ENCODE results near the gene JAKMIP1. TPM values are rescaled to one million over a fixed set of nuclear protein-coding genes. Genes with fewer than 3 reads are reported as not detected.

Gene JAKMIP1
- total and polyA plus RNA-seq, 12 donors: 0.14 to 5.3 (median 2.9) TPM; not detected in 2

GRCh38 chr4:5988086-5988845 lies 212.1 kb downstream of the JAKMIP1 start:
- intact Hi-C loops (cut with DNase I): no loop called here
- Histone ChIP-seq H3K27ac (no peak overlapping the region), H3K4me3 (no peak overlapping the region), H3K27me3 (no peaks in the 10 kb centered on the region), H3K4me1 (replicated peaks in 1 of 2) (no peaks in the 10 kb centered on the region), H3K9me3 (replicated peaks in 1 of 3) (peaks cover 0 to 3% (median 0%) of the 10 kb centered on the region in 3 donors), H3K36me3 (replicated peaks in 1 of 2) (no peaks in the 10 kb centered on the region)
- WGBS, 4 donors: 72 to 82% (median 81%) methylated on average over 13 to 14 of the region's 14 CpGs
- no peak for TF ChIP-seq CTCF (IDR thresholded peaks at IDR 0.05)
- TF ChIP-seq POLR2A (IDR thresholded peaks at IDR 0.05): no peak
- peak in 1 of 7 donors; percentile 13 for DNase-seq

GRCh38 chr4:5984843-5985242 lies 215.5 kb downstream of the JAKMIP1 start:
- DNase-seq: no peak
- intact Hi-C loops (cut with DNase I): no loop called here
- H3K4me3 ChIP-seq: no peak overlapping the region
- H3K4me1 ChIP-seq (replicated peaks in 1 of 2): no peaks in the 10 kb centered on the region
- no peaks in the 10 kb centered on the region for H3K36me3 ChIP-seq (replicated peaks in 1 of 2)
- TF ChIP-seq POLR2A (IDR thresholded peaks at IDR 0.05) (no peak), CTCF (IDR thresholded peaks at IDR 0.05) (no peak)
- H3K27ac ChIP-seq: no peak overlapping the region
- no peaks in the 10 kb centered on the region for H3K27me3 ChIP-seq
- peaks cover 0 to 3% (median 0%) of the 10 kb centered on the region in 3 donors for H3K9me3 ChIP-seq (replicated peaks in 1 of 3)

DNA sequence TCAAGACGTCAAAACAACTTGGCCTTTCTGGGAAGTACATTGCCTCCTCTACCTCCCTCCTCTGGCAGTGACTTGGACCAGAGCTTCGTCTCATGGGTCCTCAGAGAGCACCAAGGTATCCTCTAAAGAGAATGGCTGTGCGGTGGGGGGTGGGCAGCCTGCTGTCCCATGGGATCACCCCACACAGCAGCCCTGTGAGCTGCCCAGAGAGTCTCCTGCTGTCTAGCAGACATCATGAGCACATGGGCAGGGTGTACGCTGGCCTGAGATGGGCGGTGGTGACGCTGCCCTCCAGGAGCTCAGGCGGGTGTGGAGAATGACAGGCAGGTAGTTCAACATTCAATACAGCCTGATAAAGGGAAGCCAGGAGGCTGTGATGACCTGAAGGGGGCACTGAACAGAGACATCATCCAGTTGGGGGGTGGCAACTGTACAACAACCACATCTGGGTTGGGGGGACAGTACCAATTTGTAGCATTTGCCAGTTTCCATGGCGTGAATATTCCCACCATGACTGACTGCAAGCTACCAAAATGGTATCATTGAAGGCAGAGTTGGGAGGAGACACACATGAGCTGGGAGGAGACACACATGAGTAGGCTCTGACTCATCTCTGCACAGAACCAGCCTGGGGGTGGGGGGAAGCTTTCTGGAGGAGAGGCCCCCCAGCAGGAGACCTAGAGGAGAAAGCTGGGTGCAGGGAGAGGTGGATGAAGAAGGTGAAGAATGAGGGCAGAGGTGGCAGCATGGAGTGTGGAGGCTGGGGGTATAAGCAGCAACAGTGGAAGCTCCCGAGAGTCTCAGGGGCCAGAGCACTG lies 218.0 kb downstream of the JAKMIP1 start:
- Histone ChIP-seq H3K27me3 (no peaks in the 10 kb centered on the region), H3K36me3 (replicated peaks in 1 of 2) (no peaks in the 10 kb centered on the region), H3K4me1 (replicated peaks in 1 of 2) (no peaks in the 10 kb centered on the region), H3K9me3 (replicated peaks in 1 of 3) (peaks cover 0 to 3% (median 0%) of the 10 kb centered on the region in 3 donors), H3K4me3 (no peak overlapping the region), H3K27ac (no peak overlapping the region)
- DNase-seq: no peak
- TF ChIP-seq CTCF (IDR thresholded peaks at IDR 0.05) (no peak), POLR2A (IDR thresholded peaks at IDR 0.05) (no peak)
- WGBS, 4 donors: 74 to 79% (median 77%) methylated on average over 9 of the region's 9 CpGs
- intact Hi-C loops (cut with DNase I): no loop called here

- Histone ChIP-seq H3K27me3 (no peaks in the 10 kb centered on the region), H3K36me3 (replicated peaks in 1 of 2) (no peaks in the 10 kb centered on the region), H3K4me1 (replicated peaks in 1 of 2) (no peaks in the 10 kb centered on the region), H3K4me3 (no peak overlapping the region), H3K27ac (no peak overlapping the region), H3K9me3 (replicated peaks in 1 of 3) (peaks cover 0 to 3% (median 0%) of the 10 kb centered on the region in 3 donors)
- intact Hi-C loops (cut with DNase I): no loop called here
- DNase-seq: no peak
- 40 to 64% (median 56%) methylated on average over 3 of the region's 3 CpGs for WGBS, 4 donors
- no peak for TF ChIP-seq CTCF (IDR thresholded peaks at IDR 0.05)
- no peak for TF ChIP-seq POLR2A (IDR thresholded peaks at IDR 0.05)
Observed at GRCh38 chr4:5980436-5981155, 219.8 kb downstream of the JAKMIP1 start.
